ENCODE results near the gene ROR1. TPM values are rescaled to one million over a fixed set of nuclear protein-coding genes. Genes with fewer than 3 reads are reported as not detected.
"Not testable (repeated sequence)": the region's sequence is repeated elsewhere in the genome, so short reads cannot be mapped to it uniquely, and the experiment has no call there.

Gene ROR1
- total RNA-seq, 1 experiment from 2014 or later: not detected

DNA sequence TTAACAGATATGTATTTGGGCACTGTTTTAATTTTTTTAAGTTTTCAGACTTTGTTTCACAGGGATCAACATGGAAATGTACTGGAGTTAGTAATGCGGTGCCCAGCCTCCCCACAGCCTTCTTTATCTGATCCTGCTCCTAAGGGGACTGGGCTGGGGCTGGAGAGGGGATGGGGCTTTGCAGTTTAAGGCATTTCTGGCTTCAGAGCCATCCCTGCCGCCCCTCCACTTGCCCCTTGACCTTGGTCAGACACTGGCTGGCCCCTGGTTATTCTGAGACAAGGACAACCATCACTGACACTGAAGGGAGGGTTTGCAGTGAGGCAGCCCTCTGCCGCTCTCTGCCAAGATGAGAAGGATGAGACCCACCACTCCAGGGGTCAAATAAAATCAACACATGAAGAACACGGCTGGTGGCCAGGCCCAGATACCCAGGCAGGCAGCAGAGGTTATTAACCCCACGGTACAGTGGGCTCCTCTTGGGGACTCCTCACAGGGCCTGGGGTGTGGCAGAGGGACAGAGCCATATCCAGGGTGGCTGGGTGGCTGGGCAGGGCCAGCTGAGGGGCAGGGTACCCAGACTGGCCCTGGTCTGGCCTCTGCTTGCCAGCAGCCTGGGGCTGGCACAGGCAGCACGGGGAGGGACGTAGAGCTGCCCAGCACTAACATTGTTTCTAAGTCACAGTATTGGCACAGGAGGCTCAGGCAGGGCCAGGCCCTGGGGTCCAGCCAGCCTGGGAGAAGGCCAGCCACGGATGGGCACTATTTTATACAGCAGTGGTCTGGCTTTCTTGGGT, 422.5 kb downstream of the ROR1 start:
- in situ Hi-C loops (cut with HindIII; ENCODE audit: low sequenced_read_pairs): no loop called here
- DNase-seq (ENCODE audit: low spot score): peak; percentile 11

DNA sequence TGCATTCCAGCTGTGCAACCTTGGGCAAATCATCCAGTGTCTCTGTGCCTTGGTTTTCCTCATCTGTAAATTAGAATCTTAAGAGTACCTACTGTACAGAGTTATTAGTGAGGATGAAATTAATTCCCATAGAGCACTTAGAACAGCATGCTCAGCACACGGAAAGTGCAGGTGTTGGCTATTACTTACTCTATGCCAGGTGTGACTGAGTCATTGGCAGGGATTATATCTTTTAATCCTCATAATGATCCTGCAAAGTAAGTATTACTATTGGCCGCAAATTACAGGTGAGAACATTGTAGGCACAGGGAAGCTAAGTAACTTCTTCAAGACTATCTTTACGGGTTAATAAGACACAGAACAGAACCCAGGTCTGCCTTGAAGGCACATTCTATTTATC, 423.3 kb downstream of the ROR1 start:
- no peak for DNase-seq (ENCODE audit: low spot score)
- in situ Hi-C loops (cut with HindIII; ENCODE audit: low sequenced_read_pairs): no loop called here

DNA sequence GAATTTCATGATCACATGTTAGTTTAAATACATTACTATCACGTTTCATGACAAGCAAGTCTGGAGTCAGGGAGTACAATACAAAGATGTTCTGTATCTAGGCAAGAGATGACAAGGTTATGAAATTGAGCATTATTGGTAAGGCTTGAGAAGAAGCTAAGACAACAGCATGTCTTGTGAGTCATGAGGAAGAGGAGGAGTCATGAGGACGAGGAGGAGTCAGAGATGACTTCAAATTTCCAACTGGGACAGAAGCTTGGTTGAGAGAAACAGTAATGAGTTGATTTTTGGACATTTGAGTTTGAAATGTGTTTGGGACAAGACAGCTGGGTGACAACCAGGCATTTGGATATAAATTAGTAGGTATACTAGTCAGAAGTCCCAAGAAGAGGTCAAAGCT, 425.3 kb downstream of the ROR1 start:
- in situ Hi-C loops (cut with HindIII; ENCODE audit: low sequenced_read_pairs): no loop called here
- DNase-seq (ENCODE audit: low spot score): no peak

DNA sequence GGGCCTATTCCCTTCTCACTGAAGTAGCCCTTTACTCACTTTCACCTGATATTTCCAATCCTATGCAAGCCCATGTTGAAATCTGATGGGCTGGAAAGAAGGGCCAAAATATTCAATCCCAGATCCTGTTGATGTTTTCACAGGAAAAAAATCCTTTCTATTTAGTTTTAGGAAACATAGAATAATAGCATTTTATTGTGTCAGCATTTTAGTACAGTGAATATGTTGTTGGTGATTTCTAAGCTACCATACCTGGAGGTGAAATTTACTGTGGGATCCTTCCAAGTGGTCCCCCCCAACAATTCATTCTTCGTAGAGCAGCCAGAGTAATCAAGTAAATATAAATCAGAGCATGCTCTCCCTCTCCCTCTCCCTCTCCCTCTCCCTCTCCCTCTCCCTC, 426.2 kb downstream of the ROR1 start:
- in situ Hi-C loops (cut with HindIII; ENCODE audit: low sequenced_read_pairs): no loop called here

DNA sequence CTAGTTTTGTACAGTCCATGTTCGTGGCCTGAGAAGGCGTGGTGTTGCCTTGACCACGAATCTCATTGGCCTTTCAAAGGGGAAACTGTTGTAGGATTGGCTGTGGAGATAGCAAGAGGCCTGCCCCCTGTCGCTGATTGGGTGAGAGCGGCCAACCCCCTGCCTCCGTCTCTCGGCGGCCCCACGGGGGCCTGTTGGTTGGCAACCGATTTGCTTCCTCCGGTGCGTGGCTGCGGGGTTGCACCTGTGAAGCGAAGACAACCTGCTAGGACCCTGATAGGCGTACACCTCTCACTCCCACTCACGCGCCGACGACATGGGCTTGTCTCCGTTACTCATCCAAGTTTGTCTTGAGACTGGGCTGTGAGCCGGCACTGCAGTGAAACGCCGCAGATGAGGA, 429.6 kb downstream of the ROR1 start, which contains the start of gene UBE2U:
TSS of gene UBE2U (plus strand) at position 204 of the 400 bp plus-strand sequence. CDS start 428 bp downstream, outside the sequence.
- no peak for DNase-seq (ENCODE audit: low spot score)
- in situ Hi-C loops (cut with HindIII; ENCODE audit: low sequenced_read_pairs): no loop called here

More for the DNA sequence above, 426.2 kb downstream of the ROR1 start:
- no peak for DNase-seq (ENCODE audit: low spot score)

DNA sequence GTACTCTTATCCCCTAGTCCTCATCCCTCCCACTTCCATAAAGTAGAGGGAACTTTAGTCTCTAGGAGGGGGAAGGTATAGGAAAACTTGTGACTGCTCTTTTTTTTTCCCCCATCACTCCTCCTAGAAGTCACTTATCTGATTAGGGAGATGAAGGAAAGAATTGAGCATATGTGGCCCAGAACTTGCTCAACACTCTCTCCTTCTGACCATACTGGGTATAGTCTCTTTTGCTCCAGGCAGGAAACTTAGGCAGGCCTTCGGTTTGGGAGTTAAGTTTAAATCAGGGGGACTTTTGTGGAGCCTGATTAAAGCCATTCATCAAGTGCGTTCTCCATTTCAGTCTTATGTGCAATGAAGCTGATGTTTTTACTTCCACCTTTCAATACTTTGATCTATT, 435.4 kb downstream of the ROR1 start:
- DNase-seq (ENCODE audit: low spot score): no peak
- in situ Hi-C loops (cut with HindIII; ENCODE audit: low sequenced_read_pairs): no loop called here

DNA sequence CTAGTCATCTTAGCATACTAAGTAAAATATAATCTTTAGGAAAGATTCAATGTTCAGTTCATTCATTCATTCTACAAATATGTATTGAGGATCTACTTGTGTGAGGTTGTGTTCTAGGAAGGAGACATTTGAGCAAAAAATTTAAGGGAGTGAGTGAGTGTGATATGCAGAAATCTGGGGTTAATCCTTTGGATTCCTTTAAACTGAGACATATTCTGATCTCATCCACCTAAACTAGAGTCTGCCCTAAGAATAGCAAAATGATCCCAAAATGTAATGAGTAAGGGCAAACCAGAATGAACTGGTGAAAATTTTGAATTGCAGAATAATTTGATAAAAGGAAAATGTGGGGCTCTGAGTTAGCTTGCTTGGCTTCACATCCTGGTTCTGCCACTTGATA, 438.2 kb downstream of the ROR1 start:
- in situ Hi-C loops (cut with HindIII; ENCODE audit: low sequenced_read_pairs): no loop called here

DNA sequence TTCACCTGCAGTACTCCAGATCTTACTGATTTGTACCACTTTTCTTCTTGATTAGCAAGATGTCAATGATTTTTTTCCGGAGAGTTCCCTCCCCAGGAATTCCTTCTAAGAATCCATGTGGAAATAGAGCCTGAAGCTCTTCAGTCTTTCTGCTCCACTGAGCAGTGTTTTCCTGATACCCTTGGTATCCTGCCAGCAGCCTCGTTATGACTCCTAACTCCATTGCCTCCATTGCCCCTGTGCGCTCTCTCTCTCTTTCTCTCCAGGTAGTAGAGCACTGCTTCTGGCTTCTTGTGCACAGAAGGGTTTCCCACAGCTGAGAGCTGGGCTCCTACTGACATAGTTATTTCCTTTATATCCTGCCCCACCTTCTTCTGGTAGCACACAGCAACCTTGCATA, 441.8 kb downstream of the ROR1 start:
- in situ Hi-C loops (cut with HindIII; ENCODE audit: low sequenced_read_pairs): no loop called here
- no peak for DNase-seq (ENCODE audit: low spot score)

More for the DNA sequence above, 438.2 kb downstream of the ROR1 start:
- DNase-seq (ENCODE audit: low spot score): no peak

DNA sequence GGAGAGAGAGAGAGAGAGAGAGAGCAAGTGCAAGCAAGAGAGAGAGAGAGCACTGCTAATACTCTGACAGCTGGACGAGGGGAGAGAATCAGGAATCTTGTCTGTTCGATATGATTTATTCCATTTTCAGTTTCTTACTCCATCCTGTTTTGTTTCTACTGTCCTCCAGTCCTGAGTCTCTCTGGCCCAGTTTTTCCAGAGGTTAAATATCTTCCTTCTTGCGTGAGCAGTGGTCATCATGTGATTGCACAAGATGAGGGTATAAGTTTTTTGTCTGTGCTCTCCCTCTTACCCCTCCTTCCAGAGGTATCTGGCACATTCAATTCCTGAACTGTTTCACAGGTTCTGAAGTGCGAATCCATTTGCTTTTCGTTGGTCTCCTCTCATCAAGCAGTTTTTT, 446.4 kb downstream of the ROR1 start:
- in situ Hi-C loops (cut with HindIII; ENCODE audit: low sequenced_read_pairs): no loop called here
- no peak for DNase-seq (ENCODE audit: low spot score)

DNA sequence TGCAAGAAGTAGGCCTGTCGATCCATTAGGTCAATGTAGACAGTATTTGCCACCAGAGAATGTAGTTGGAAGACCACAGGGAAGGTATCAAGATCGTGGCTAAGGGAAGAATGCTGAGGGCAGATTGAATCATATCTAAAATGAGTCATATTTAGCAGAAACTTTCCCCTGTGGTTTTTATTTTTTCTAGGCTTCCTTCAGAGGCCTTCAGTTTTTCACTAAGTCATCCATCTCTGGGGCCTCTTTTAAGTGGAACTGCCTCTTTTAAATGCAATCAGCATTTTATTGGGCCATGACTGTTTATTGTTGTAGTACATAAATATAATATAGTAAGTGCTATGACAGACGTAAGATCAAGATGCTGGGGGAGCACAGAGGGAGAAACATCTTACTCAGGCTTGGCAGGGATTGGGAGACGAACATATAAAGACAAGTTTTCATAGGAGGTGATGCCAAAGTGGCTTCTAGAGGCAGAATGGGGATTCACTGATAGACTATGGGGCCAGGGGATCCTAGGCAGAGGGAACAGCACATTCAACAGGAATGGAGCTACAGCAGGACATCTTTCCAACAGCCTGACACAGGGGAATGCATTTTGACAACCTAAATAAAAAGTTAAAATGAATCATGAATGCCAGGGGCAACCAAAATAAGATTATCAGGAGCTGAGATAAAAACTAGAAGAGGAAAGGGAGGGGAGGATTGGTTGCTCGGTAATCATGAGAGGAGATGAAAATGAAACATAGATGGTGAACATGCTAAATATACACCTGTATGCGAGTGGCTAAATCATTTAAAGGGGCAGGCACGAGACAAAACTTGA, 449.7 kb downstream of the ROR1 start:
- no peak for DNase-seq (ENCODE audit: low spot score)
- in situ Hi-C loops (cut with HindIII; ENCODE audit: low sequenced_read_pairs): no loop called here

DNA sequence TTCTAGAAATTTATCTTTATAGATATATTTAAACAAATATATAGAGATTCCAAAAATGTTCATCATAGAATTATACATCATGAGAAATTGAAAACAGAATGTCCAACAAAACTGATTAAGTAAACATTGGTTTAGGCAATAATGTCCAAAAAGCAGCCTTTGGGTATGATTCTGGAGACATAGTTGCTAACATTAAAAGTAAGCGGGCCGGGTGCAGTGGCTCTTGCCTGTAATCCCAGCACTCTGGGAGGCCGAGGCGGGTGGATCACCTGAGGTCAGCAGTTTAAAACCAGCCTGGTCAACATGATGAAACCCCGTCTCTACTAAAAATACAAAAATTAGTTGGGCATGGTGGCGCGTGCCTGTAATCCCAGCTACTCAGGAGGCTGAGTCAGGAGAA, 450.4 kb downstream of the ROR1 start:
- in situ Hi-C loops (cut with HindIII; ENCODE audit: low sequenced_read_pairs): not testable (repeated sequence)

DNA sequence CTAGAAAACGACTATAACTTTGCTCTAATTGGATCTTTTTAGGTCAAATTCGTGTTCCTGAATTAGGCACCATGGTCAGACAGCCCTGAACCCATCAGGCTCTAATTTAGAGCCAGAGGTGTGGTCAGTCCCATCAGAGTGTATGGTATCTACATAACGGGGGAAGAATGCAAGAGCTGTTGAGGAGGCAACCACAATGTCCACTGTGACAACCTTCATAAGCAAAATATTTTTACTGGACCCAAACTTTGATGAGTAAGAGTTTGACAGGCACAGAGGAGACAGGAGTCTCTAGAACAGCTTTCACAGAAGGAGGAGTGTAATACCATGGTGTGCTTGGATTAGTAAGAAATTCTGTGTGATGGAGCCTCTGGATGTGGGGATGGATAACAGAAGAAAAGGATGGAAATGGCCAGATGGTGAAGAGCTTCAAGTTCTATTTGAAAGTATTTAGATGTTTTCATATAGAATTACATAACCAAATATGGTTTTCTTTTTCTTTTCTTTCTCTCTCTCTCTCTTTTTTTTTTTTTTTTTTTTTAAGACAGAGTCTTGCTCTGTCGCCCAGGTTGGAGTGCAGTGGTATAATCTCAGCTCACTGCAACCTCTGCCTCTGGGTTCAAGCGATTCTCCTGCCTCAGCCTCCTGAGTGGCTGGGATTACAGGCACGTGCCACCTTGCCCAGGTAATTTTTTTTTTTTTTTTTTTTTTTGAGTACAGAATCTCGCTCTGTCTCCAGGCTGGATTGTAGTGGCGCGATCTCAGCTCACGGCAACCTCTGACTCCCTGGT, 454.5 kb downstream of the ROR1 start:
- in situ Hi-C loops (cut with HindIII; ENCODE audit: low sequenced_read_pairs): no loop called here
- no peak for DNase-seq (ENCODE audit: low spot score)

More for the DNA sequence above, 450.4 kb downstream of the ROR1 start:
- DNase-seq (ENCODE audit: low spot score): not testable (repeated sequence)

DNA sequence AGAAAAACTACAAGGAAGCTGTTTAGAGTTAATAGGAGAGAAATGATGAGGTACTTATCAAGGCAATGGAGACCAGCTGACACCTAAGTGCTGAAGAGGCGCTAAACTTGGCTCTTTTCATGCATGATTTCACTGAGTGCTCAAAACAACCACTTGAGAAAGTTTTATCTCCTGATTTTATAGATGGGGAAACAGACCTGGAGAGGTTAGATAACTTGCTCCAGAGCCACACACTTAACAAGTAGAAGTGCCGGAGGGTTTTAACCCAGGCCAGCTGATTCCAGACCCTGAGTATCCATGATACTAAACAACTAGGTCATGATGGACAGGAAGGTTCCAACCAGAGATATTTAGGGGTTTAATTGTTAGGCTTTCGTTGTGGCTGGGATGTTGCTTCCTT, 455.5 kb downstream of the ROR1 start:
- no peak for DNase-seq (ENCODE audit: low spot score)
- in situ Hi-C loops (cut with HindIII; ENCODE audit: low sequenced_read_pairs): no loop called here

Other genes with a start within 250 kb of the ROR1 start
- 49.6 and 51.3 TPM in 2 replicates for gene PGM1, start 180.6 kb upstream of the ROR1 start, total RNA-seq (2014; rRNA removed; shearing (Covaris generic))